Uterus (tissue), 2 donors: ENCODE data around the gene MLIP.

ENCODE experiments used
- CTCF ChIP-seq, 4 experiments: fragments of 200-600 bp in 2 of 4; fragments of 450-650 bp in 2 of 4; sonication (generic) in 2 of 4; IDR thresholded peaks; one replicate each; pipeline ENCODE4 v1.5.1; 2016 to 2019; ENCODE audit warnings: antibody characterized with exemption in 4 of 4, mild to moderate bottlenecking in 2 of 4, moderate library complexity in 1 of 4
- POLR2A ChIP-seq, 2 donors: fragments of 450-650 bp; IDR thresholded peaks; one replicate each; pipeline ENCODE4 v1.6.1; 2016; ENCODE audit warnings: antibody characterized with exemption in 2 of 2, mild to moderate bottlenecking in 1 of 2, moderate library complexity in 1 of 2

DNA sequence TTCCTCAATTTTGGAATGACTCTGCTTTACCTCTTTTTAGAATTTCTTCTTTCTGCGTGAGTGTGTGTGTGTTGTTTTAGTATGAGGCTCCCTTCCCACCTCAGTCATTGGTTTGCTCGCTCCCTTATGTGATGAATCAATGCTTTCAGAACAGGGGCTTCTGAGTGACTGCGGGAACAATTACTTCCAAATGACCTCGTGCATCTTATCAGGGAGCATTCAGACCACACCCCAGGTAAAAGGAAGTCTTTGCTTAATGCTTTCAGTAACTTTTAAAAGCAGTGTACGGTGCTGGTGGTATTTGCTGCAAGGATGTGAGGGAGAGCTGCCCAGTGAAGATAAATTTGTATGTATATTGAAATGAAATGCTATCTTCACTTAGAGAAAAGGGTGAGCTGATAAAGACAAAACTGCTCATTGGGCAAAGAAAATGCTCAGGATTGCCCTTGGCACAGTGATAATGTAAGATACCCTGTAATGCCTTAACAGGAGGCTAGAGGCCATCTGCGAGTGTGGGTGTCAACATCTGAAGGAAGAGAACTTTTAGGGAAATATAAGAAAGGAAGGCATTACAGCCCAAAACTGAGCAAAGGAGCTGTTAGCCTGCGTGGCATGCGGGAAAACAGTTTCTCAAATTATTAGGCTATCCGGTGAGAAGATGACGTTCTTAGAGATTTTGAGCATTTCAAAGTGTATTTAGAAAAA lies at the start of gene MLIP:
- TF ChIP-seq CTCF (IDR thresholded peaks at IDR 0.05) (no peak), POLR2A (IDR thresholded peaks at IDR 0.05) (no peak)
